ENCODE data around the gene CDKAL1. TPM values are rescaled to one million over a fixed set of nuclear protein-coding genes. Genes with fewer than 3 reads are reported as not detected.

CDKAL1 gene
- total RNA-seq, 6 experiments from 2014 or later, result 9.2 to 14.3 (median 11.9) TPM

GRCh38 chr6:20997143-20997769 lies 463.0 kb downstream of the CDKAL1 start:
- Mint-ChIP-seq H3K4me3 (no peak overlapping the region), H3K9me3 (no peaks in the 10 kb centered on the region), H3K27ac (no peak overlapping the region), H3K27me3 (ENCODE audit: insufficient read depth) (no peaks in the 10 kb centered on the region; the same call in 1 of the 2 replicates), H3K36me3 (ENCODE audit: low read depth) (peaks cover 15% of the 10 kb centered on the region), H3K4me1 (ENCODE audit: low read depth) (peaks cover 32% of the 10 kb centered on the region)
- DNase-seq, result no peak
- no peak for TF ChIP-seq CTCF (IDR thresholded peaks at IDR 0.05)

- H3K27me3 Mint-ChIP-seq (ENCODE audit: insufficient read depth), result no peaks in the 10 kb centered on the region; the same call in 1 of the 2 replicates
- H3K4me1 Mint-ChIP-seq (ENCODE audit: low read depth), result peaks cover 33% of the 10 kb centered on the region
- peaks cover 15% of the 10 kb centered on the region for H3K36me3 Mint-ChIP-seq (ENCODE audit: low read depth)
- no peak overlapping the region for H3K27ac Mint-ChIP-seq
- no peaks in the 10 kb centered on the region for H3K9me3 Mint-ChIP-seq
- no peak for DNase-seq
- no peak overlapping the region for H3K4me3 Mint-ChIP-seq
- TF ChIP-seq CTCF (IDR thresholded peaks at IDR 0.05), result no peak
Measured at GRCh38 chr6:20997770-20998147, 463.5 kb downstream of the CDKAL1 start.

- no peak for DNase-seq
- no peak overlapping the region for H3K4me3 Mint-ChIP-seq
- no peaks in the 10 kb centered on the region for H3K9me3 Mint-ChIP-seq
- no peaks in the 10 kb centered on the region; the same call in 1 of the 2 replicates for H3K27me3 Mint-ChIP-seq (ENCODE audit: insufficient read depth)
- peaks cover 39% of the 10 kb centered on the region for H3K4me1 Mint-ChIP-seq (ENCODE audit: low read depth)
- no peak for TF ChIP-seq CTCF (IDR thresholded peaks at IDR 0.05)
- peaks cover 15% of the 10 kb centered on the region for H3K36me3 Mint-ChIP-seq (ENCODE audit: low read depth)
- no peak overlapping the region for H3K27ac Mint-ChIP-seq
Measured at GRCh38 chr6:20998748-20999448, 464.6 kb downstream of the CDKAL1 start.

GRCh38 chr6:21000331-21000801 lies 466.1 kb downstream of the CDKAL1 start:
- no peak for TF ChIP-seq CTCF (IDR thresholded peaks at IDR 0.05)
- H3K36me3 Mint-ChIP-seq (ENCODE audit: low read depth), result peaks cover 9% of the 10 kb centered on the region
- no peak overlapping the region for H3K27ac Mint-ChIP-seq

GRCh38 chr6:21001736-21002135 lies 467.5 kb downstream of the CDKAL1 start:
- Mint-ChIP-seq H3K36me3 (ENCODE audit: low read depth) (0 out of 2 replicates have a peak, but pooled peaks cover 7% of the 10 kb centered on the region), H3K4me3 (no peak overlapping the region), H3K27ac (no peak overlapping the region), H3K4me1 (ENCODE audit: low read depth) (peaks cover 68% of the 10 kb centered on the region), H3K27me3 (ENCODE audit: insufficient read depth) (no peaks in the 10 kb centered on the region; the same call in 1 of the 2 replicates), H3K9me3 (no peaks in the 10 kb centered on the region)
- no peak for DNase-seq
- no peak for TF ChIP-seq CTCF (IDR thresholded peaks at IDR 0.05)

More at GRCh38 chr6:21000331-21000801, 466.1 kb downstream of the CDKAL1 start:
- H3K4me1 Mint-ChIP-seq (ENCODE audit: low read depth), result peaks cover 54% of the 10 kb centered on the region
- DNase-seq, result no peak
- no peaks in the 10 kb centered on the region for H3K9me3 Mint-ChIP-seq
- no peaks in the 10 kb centered on the region; the same call in 1 of the 2 replicates for H3K27me3 Mint-ChIP-seq (ENCODE audit: insufficient read depth)
- H3K4me3 Mint-ChIP-seq, result no peak overlapping the region
